ENCODE data around the gene ZDHHC1. TPM values are rescaled to one million over a fixed set of nuclear protein-coding genes. Genes with fewer than 3 reads are reported as not detected.

The ZDHHC1 gene
- polyA plus RNA-seq, 1 of the 3 experiments (the other 2 are of a cell fraction): 15.8 TPM

GRCh38 chr16:67357561-67357960, 58.7 kb downstream of the ZDHHC1 start:
- H3K4me3 ChIP-seq (ENCODE audit: low read depth in 2 of 2, low read length in 1 of 2): no peak overlapping the region
- WGBS (ENCODE audit: low lambda C conversion rate): 74% methylated on average over 4 of the region's 4 CpGs
- H3K4me2 ChIP-seq: no peak overlapping the region
- H3K27me3 ChIP-seq (ENCODE audit: insufficient read depth): no peaks in the 10 kb centered on the region
- no peak overlapping the region for H3K9ac ChIP-seq
- H3K4me1 ChIP-seq (ENCODE audit: control insufficient read depth in 1 of 2, insufficient read depth in 2 of 2, low read depth in 1 of 2, low read length in 1 of 2): no peaks in the 10 kb centered on the region
- no peaks in the 10 kb centered on the region for H4K20me1 ChIP-seq (ENCODE audit: insufficient read depth)
- POLR2A ChIA-PET: no interaction called here
- no peaks in the 10 kb centered on the region for H3K9me2 ChIP-seq
- no peaks in the 10 kb centered on the region for H3K9me3 ChIP-seq
- CTCF ChIA-PET: interaction anchor here (0.7 to 1.8 kb wide), 4 partner anchors 31 to 108 kb away, joined by 3 to 5 read pairs (median 3); partner anchors contain the start of genes KCTD19 and LRRC36
- no peak for DNase-seq
- H2AFZ ChIP-seq (ENCODE audit: low read depth): no peak overlapping the region
- no peaks in the 10 kb centered on the region for H3K79me2 ChIP-seq (ENCODE audit: insufficient read depth)
- no peaks in the 10 kb centered on the region for H3F3A ChIP-seq (replicated peaks; ENCODE audit: insufficient read depth)
- H3K36me3 ChIP-seq (replicated peaks in 1 of 2; ENCODE audit: control insufficient read depth in 1 of 2, insufficient read depth in 2 of 2, low read length in 1 of 2): no peaks in the 10 kb centered on the region
- TF ChIP-seq, protein P1, sequence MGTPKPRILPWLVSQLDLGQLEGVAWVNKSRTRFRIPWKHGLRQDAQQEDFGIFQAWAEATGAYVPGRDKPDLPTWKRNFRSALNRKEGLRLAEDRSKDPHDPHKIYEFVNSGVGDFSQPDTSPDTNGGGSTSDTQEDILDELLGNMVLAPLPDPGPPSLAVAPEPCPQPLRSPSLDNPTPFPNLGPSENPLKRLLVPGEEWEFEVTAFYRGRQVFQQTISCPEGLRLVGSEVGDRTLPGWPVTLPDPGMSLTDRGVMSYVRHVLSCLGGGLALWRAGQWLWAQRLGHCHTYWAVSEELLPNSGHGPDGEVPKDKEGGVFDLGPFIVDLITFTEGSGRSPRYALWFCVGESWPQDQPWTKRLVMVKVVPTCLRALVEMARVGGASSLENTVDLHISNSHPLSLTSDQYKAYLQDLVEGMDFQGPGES (IDR thresholded peaks at IDR 0.05; ENCODE audit: low read depth, low read length): no peak
- TF ChIP-seq RXRA (IDR thresholded peaks at IDR 0.05; ENCODE audit: borderline replicate concordance, low read depth): no peak
- no peak for TF ChIP-seq EZH2phosphoT487 (IDR thresholded peaks at IDR 0.05; ENCODE audit: borderline replicate concordance, low read depth)
- TF ChIP-seq FOXJ3 (CRISPR knock-in tag; IDR thresholded peaks at IDR 0.05): no peak
- TF ChIP-seq, protein P2, sequence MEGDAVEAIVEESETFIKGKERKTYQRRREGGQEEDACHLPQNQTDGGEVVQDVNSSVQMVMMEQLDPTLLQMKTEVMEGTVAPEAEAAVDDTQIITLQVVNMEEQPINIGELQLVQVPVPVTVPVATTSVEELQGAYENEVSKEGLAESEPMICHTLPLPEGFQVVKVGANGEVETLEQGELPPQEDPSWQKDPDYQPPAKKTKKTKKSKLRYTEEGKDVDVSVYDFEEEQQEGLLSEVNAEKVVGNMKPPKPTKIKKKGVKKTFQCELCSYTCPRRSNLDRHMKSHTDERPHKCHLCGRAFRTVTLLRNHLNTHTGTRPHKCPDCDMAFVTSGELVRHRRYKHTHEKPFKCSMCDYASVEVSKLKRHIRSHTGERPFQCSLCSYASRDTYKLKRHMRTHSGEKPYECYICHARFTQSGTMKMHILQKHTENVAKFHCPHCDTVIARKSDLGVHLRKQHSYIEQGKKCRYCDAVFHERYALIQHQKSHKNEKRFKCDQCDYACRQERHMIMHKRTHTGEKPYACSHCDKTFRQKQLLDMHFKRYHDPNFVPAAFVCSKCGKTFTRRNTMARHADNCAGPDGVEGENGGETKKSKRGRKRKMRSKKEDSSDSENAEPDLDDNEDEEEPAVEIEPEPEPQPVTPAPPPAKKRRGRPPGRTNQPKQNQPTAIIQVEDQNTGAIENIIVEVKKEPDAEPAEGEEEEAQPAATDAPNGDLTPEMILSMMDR (IDR thresholded peaks at IDR 0.05): no peak
- no peak for TF ChIP-seq EP300 (IDR thresholded peaks at IDR 0.05; ENCODE audit: borderline replicate concordance in 1 of 2, low read depth in 1 of 2, low read length in 1 of 2)
- TF ChIP-seq, protein P3, sequence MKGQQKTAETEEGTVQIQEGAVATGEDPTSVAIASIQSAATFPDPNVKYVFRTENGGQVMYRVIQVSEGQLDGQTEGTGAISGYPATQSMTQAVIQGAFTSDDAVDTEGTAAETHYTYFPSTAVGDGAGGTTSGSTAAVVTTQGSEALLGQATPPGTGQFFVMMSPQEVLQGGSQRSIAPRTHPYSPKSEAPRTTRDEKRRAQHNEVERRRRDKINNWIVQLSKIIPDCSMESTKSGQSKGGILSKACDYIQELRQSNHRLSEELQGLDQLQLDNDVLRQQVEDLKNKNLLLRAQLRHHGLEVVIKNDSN (IDR thresholded peaks at IDR 0.05; ENCODE audit: borderline replicate concordance, low read depth): no peak
- no peak for TF ChIP-seq RAD21 (IDR thresholded peaks at IDR 0.05; ENCODE audit: low read length)
- no peak overlapping the region for H3K27ac ChIP-seq (ENCODE audit: low read depth in 2 of 2, low read length in 1 of 2)

DNA sequence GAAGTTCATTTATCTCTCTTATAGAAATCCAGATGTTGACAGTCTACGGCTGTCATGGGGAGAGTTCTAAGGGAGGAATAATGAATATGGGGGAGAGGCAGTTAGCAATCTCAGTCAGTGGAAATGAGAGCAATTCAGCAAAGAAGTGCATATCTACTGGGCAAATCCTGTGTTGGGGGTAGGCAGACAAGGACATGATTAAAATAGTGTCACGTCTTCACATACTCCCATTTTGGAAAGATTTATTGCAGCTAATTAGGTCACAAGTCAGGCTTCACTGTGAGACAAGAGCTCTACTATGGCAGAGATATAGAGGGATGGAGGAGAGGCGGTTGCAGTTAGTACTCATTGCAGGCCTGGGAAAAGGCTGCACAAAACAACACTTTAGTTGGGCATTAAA, 59.9 kb downstream of the ZDHHC1 start:
- Histone ChIP-seq H3K36me3 (replicated peaks in 1 of 2; ENCODE audit: control insufficient read depth in 1 of 2, insufficient read depth in 2 of 2, low read length in 1 of 2) (no peaks in the 10 kb centered on the region), H3K9ac (no peak overlapping the region), H3F3A (replicated peaks; ENCODE audit: insufficient read depth) (no peaks in the 10 kb centered on the region), H3K4me3 (ENCODE audit: low read depth in 2 of 2, low read length in 1 of 2) (no peak overlapping the region), H3K79me2 (ENCODE audit: insufficient read depth) (no peaks in the 10 kb centered on the region), H3K9me3 (no peaks in the 10 kb centered on the region), H3K4me1 (ENCODE audit: control insufficient read depth in 1 of 2, insufficient read depth in 2 of 2, low read depth in 1 of 2, low read length in 1 of 2) (no peaks in the 10 kb centered on the region), H4K20me1 (ENCODE audit: insufficient read depth) (no peaks in the 10 kb centered on the region), H2AFZ (ENCODE audit: low read depth) (no peak overlapping the region), H3K9me2 (no peaks in the 10 kb centered on the region), H3K27me3 (ENCODE audit: insufficient read depth) (no peaks in the 10 kb centered on the region), H3K27ac (ENCODE audit: low read depth in 2 of 2, low read length in 1 of 2) (no peak overlapping the region), H3K4me2 (no peak overlapping the region)
- WGBS (ENCODE audit: low lambda C conversion rate): 82% methylated on average over 3 of the region's 3 CpGs
- no peak for DNase-seq
- ChIA-PET POLR2A (no interaction called here), CTCF (interaction anchor here (0.6 to 1.8 kb wide), 5 partner anchors 11 to 72 kb away, joined by 3 to 5 read pairs (median 3); partner anchors contain the start of genes KCTD19, LRRC36 and TPPP3)
- TF ChIP-seq GABPA (IDR thresholded peaks at IDR 0.05; ENCODE audit: low read depth): no peak
- TF ChIP-seq SMC3 (IDR thresholded peaks at IDR 0.05; ENCODE audit: low read depth, low read length): no peak
- no peak for TF ChIP-seq MEF2A (IDR thresholded peaks at IDR 0.05; ENCODE audit: borderline replicate concordance, low read depth)
- TF ChIP-seq YY1 (IDR thresholded peaks at IDR 0.05; ENCODE audit: low read depth): no peak
- no peak for TF ChIP-seq RAD21 (IDR thresholded peaks at IDR 0.05; ENCODE audit: low read length)
- no peak for TF ChIP-seq PBX3 (IDR thresholded peaks at IDR 0.05)
- TF ChIP-seq CHD2 (IDR thresholded peaks at IDR 0.05; ENCODE audit: low read length, partially characterized antibody): no peak
- TF ChIP-seq NRF1 (IDR thresholded peaks at IDR 0.05; ENCODE audit: low read depth, low read length): no peak
- no peak for TF ChIP-seq TCF12 (IDR thresholded peaks at IDR 0.05)
- no peak for TF ChIP-seq ZBTB33 (IDR thresholded peaks at IDR 0.05; ENCODE audit: borderline replicate concordance, low read depth)
- TF ChIP-seq, protein P1 (IDR thresholded peaks at IDR 0.05; ENCODE audit: low read depth, low read length): no peak
- no peak for TF ChIP-seq RFX5 (IDR thresholded peaks at IDR 0.05; ENCODE audit: low read length)
- no peak for TF ChIP-seq RCOR1 (IDR thresholded peaks at IDR 0.05; ENCODE audit: low read length)
